Measurements from ENCODE around the gene COL8A2.

- TF ChIP-seq, protein P1, sequence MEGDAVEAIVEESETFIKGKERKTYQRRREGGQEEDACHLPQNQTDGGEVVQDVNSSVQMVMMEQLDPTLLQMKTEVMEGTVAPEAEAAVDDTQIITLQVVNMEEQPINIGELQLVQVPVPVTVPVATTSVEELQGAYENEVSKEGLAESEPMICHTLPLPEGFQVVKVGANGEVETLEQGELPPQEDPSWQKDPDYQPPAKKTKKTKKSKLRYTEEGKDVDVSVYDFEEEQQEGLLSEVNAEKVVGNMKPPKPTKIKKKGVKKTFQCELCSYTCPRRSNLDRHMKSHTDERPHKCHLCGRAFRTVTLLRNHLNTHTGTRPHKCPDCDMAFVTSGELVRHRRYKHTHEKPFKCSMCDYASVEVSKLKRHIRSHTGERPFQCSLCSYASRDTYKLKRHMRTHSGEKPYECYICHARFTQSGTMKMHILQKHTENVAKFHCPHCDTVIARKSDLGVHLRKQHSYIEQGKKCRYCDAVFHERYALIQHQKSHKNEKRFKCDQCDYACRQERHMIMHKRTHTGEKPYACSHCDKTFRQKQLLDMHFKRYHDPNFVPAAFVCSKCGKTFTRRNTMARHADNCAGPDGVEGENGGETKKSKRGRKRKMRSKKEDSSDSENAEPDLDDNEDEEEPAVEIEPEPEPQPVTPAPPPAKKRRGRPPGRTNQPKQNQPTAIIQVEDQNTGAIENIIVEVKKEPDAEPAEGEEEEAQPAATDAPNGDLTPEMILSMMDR (IDR thresholded peaks at IDR 0.05), result no peak
- TF ChIP-seq POLR2A (IDR thresholded peaks at IDR 0.05) (no peak), POLR2AphosphoS5 (IDR thresholded peaks at IDR 0.05) (no peak)
These were observed 43.5 kb upstream of the COL8A2 start for GRCh38 chr1:36168514-36168913.

Data from prostate gland (tissue), 2 donors.